ENCODE results near the gene RNU5D-1. TPM values are rescaled to one million over a fixed set of nuclear protein-coding genes. Genes with fewer than 3 reads are reported as not detected.
A peak's percentile ranks its signal among the peaks of the same experiment; 100 is the strongest.

Gene RNU5D-1
- total RNA-seq, result not detected in 2 replicates
- total RNA-seq (2013), result not detected
- not detected in 2 replicates for polyA plus RNA-seq
- polyA minus RNA-seq, result not detected in 2 replicates

GRCh38 chr1:44730741-44731512, at the start of gene RNU5D-1:
RNU5D-1 (minus strand) TSS chr1:44731170.
- ChIA-PET POLR2A (interaction anchor here (0.6 to 3.5 kb wide), 16 partner anchors 9 to 699 kb away, joined by 3 to 50 read pairs (median 6); partner anchors contain the start of genes HECTD3, MUTYH, PLK3 and RPS8), CTCF (interaction anchor here (0.6 to 10.4 kb wide), 29 partner anchors 9 to 629 kb away, joined by 3 to 196 read pairs (median 6); partner anchors contain the start of genes ARMH1, BEST4, HECTD3 and MUTYH)
- peak within 1 kb of the TSS; percentile 67 for H3K4me2 ChIP-seq (replicated peaks; ENCODE audit: low read depth, low read length, poor library complexity, severe bottlenecking)
- ATAC-seq (ENCODE audit: low read depth) (peak; percentile 74), DNase-seq (peak; percentile 97)
- no peaks in the 10 kb centered on the region for H3K27me3 Mint-ChIP-seq
- H3K9me3 Mint-ChIP-seq (ENCODE audit: insufficient read depth), result no peaks in the 10 kb centered on the region
- H2AFZ ChIP-seq (ENCODE audit: insufficient read depth, low read depth, low read length, poor library complexity, severe bottlenecking), result peak within 1 kb of the TSS; percentile 56
- peaks cover 24% of the 10 kb centered on the region for H3K4me1 Mint-ChIP-seq
- peaks cover 12 to 24% of the 10 kb centered on the region in 2 donors for H3K4me1 ChIP-seq (ENCODE audit: control insufficient read depth in 2 of 2, insufficient read depth in 2 of 2, low read length in 2 of 2)
- peak within 1 kb of the TSS; percentile 79 for H3K9ac ChIP-seq (ENCODE audit: low read length)
- no peaks in the 10 kb centered on the region for H4K20me1 ChIP-seq (ENCODE audit: control insufficient read depth, insufficient read depth, low read length, poor library complexity, severe bottlenecking)
- peak within 1 kb of the TSS; percentile 17 to 68 (median 50) for H3K4me3 ChIP-seq (ENCODE audit: control extremely low read depth in 1 of 5, extremely low read depth in 1 of 5, insufficient read depth in 1 of 5, low read depth in 2 of 5, low read length in 4 of 5)
- no peaks in the 10 kb centered on the region for H3K9me3 ChIP-seq (ENCODE audit: control extremely low read depth in 1 of 3, control insufficient read depth in 2 of 3, insufficient read depth in 1 of 3, low read length in 2 of 3)
- peak; percentile 87 for TF ChIP-seq CTCF (IDR thresholded peaks at IDR 0.05)
- no peak for TF ChIP-seq EZH2 (IDR thresholded peaks at IDR 0.05; ENCODE audit: borderline replicate concordance, insufficient read depth, low read depth, low read length, poor library complexity, severe bottlenecking)
- H3K4me3 Mint-ChIP-seq, result peak within 1 kb of the TSS; percentile 92
- 0% methylated on average over 4 of the region's 19 CpGs for WGBS (ENCODE audit: insufficient coverage)
- H3K79me2 ChIP-seq (ENCODE audit: control insufficient read depth, insufficient read depth, low read length), result no peaks in the 10 kb centered on the region
- H3K27me3 ChIP-seq (replicated peaks in 1 of 4; ENCODE audit: control extremely low read depth in 1 of 4, control insufficient read depth in 3 of 4, insufficient read depth in 4 of 4, low read length in 3 of 4), result no peaks in the 10 kb centered on the region
- intact Hi-C loops (cut with micrococcal nuclease), result loop anchor here (1.0 to 10.0 kb wide), 10 partner anchors 8 to 954 kb away; partner anchors contain the start of genes GPBP1L1, KIF2C, PLK3 and RPS8
- peak within 1 kb of the TSS; percentile 93 to 96 for H3K27ac ChIP-seq (ENCODE audit: low read length in 2 of 2)
- H3K27ac Mint-ChIP-seq, result peak within 1 kb of the TSS; percentile 100
- H3K36me3 ChIP-seq (replicated peaks in 1 of 2; ENCODE audit: control extremely low read depth in 1 of 2, control insufficient read depth in 1 of 2, extremely low read depth in 1 of 2, insufficient read depth in 2 of 2, low read length in 1 of 2), result no peaks in the 10 kb centered on the region
